OCI-LY7 (cell line): ENCODE data around the gene ZNF574. TPM values are rescaled to one million over a fixed set of nuclear protein-coding genes. Genes with fewer than 3 reads are reported as not detected.
A peak's percentile ranks its signal among the peaks of the same experiment; 100 is the strongest.

Experiments used
- BruUV-seq: library from RNA; stranded (reverse); fragments of 400-500 nt; replicated peaks from 2 replicates; lab custom pipeline; 2021; lab: Mats Ljungman, UMichigan
- CTCF ChIA-PET: fragments of 300-600 bp; sonication (Branson Sonifier 250); formaldehyde crosslinking; loops from one replicate; lab custom pipeline; 2022; ENCODE audit warnings: antibody characterized with exemption; ENCODE audit not compliant: unreplicated experiment; lab: Charles Lee
- POLR2A ChIA-PET: fragments of 300-600 bp; sonication (Branson Sonifier 250); formaldehyde crosslinking; loops from one replicate; lab custom pipeline; 2022; ENCODE audit warnings: antibody characterized with exemption; lab: Charles Lee
- DNase-seq: peaks from one replicate; pipeline ENCODE4 v3.0.0-alpha.2; 2015; ENCODE audit warnings: low spot score
- H2AFZ ChIP-seq: fragments of 200-600 bp; sonication (generic), shearing (Covaris generic); 2 replicates; pipeline ENCODE4 v1.6.1; 2014; ENCODE audit warnings: mild to moderate bottlenecking, antibody characterized with exemption, low read length, moderate library complexity
- H3K27ac ChIP-seq: fragments of 200-600 bp; sonication (generic); 2 replicates; pipeline ENCODE4 v1.5.1; 2014; ENCODE audit warnings: mixed run types, low read depth, mild to moderate bottlenecking, moderate library complexity, low read length, inconsistent platforms; ENCODE audit not compliant: poor library complexity, severe bottlenecking
- H3K36me3 ChIP-seq: fragments of 200-600 bp; sonication (generic); 2 replicates; pipeline ENCODE4 v1.6.1; 2014; ENCODE audit warnings: mild to moderate bottlenecking, antibody characterized with exemption, low read length, moderate library complexity, mixed read lengths; ENCODE audit not compliant: insufficient read depth
- H3K4me1 ChIP-seq: fragments of 200-600 bp; sonication (generic); 2 replicates; pipeline ENCODE4 v1.5.1; 2014; ENCODE audit warnings: mild to moderate bottlenecking, low read length; ENCODE audit not compliant: insufficient read depth, poor library complexity, severe bottlenecking
- H3K4me2 ChIP-seq: fragments of 200-600 bp; sonication (generic); 2 replicates; pipeline ENCODE4 v1.6.1; 2014; ENCODE audit warnings: mild to moderate bottlenecking, low read length
- H3K4me3 ChIP-seq: fragments of 200-600 bp; sonication (generic); 2 replicates; pipeline ENCODE4 v1.5.1; 2014; ENCODE audit warnings: mild to moderate bottlenecking, low read depth, low read length; ENCODE audit not compliant: poor library complexity, severe bottlenecking
- H3K79me2 ChIP-seq: fragments of 200-600 bp; sonication (generic); 2 replicates; pipeline ENCODE4 v1.6.1; 2016; ENCODE audit warnings: low read depth, mild to moderate bottlenecking, low read length, moderate library complexity, mixed read lengths; ENCODE audit not compliant: insufficient read depth
- H3K9me2 ChIP-seq: fragments of 200-600 bp; sonication (generic); 2 replicates; pipeline ENCODE4 v1.6.1; 2016; ENCODE audit warnings: mild to moderate bottlenecking, low read length, mixed read lengths; ENCODE audit not compliant: insufficient read depth
- H3K9me3 ChIP-seq: fragments of 200-600 bp; sonication (generic); 2 replicates; pipeline ENCODE4 v1.6.1; 2014; ENCODE audit warnings: mild to moderate bottlenecking, mixed run types, low read length, mixed read lengths
- H4K20me1 ChIP-seq: fragments of 200-600 bp; sonication (generic); 2 replicates; pipeline ENCODE4 v1.6.1; 2014; ENCODE audit warnings: mild to moderate bottlenecking, antibody characterized with exemption, low read length, moderate library complexity, mixed read lengths; ENCODE audit not compliant: insufficient read depth
- CTCF ChIP-seq: fragments of 200-600 bp; sonication (generic); conservative IDR thresholded peaks from 2 replicates; pipeline ENCODE4 v1.5.1; 2014; ENCODE audit warnings: mild to moderate bottlenecking, antibody characterized with exemption, low read length, moderate library complexity, mixed read lengths
- EZH2phosphoT487 ChIP-seq: fragments of 200-600 bp; sonication (generic); IDR thresholded peaks from 2 replicates; pipeline ENCODE4 v1.6.1; 2018; ENCODE audit warnings: low read depth, borderline replicate concordance, mild to moderate bottlenecking, mixed run types, antibody characterized with exemption, low read length, moderate library complexity, mixed read lengths
- intact Hi-C: fragments of 100-400 bp; cut with micrococcal nuclease; formaldehyde crosslinking; loops from one replicate; pipeline ENCODE4 v1.10.0; 2022; ENCODE audit not compliant: unreplicated experiment
- total RNA-seq, 2 experiments: library from RNA; depleted of rRNA in 1 of 2; stranded (reverse); fragments of >200 nt in 1 of 2; shearing (Covaris generic) in 1 of 2; gene quantifications; 2 replicates each; pipeline ENCODE4 v1.2.3, GENCODE V29; 2014 to 2022

ZNF574 gene
- total RNA-seq, 2 experiments from 2014 or later = 14.5 to 29.3 TPM

- Histone ChIP-seq H3K4me1 (peaks cover 35% of the 10 kb centered on the region), H3K36me3 (peaks cover 37% of the 10 kb centered on the region), H3K27ac (no peak overlapping the region), H3K4me3 (no peak overlapping the region), H4K20me1 (no peaks in the 10 kb centered on the region), H3K9me3 (no peaks in the 10 kb centered on the region), H3K9me2 (no peaks in the 10 kb centered on the region), H2AFZ (no peak overlapping the region), H3K4me2 (no peak overlapping the region), H3K79me2 (peaks cover 3% of the 10 kb centered on the region; the same call in 1 of the 2 replicates)
- ChIA-PET CTCF (no interaction called here), POLR2A (no interaction called here)
- DNase-seq = no peak
- BruUV-seq = no TSS peak
- TF ChIP-seq CTCF = no peak
- no peak for TF ChIP-seq EZH2phosphoT487
- intact Hi-C loops = no loop called here
Measured at GRCh38 chr19:42086770-42087550, 11.0 kb downstream of the ZNF574 start.

- H4K20me1 ChIP-seq = no peaks in the 10 kb centered on the region
- intact Hi-C loops = no loop called here
Measured at GRCh38 chr19:42088471-42089190, 12.7 kb downstream of the ZNF574 start.

More at GRCh38 chr19:42088471-42089190, 12.7 kb downstream of the ZNF574 start:
- TF ChIP-seq EZH2phosphoT487 (no peak), CTCF (no peak)
- H3K9me3 ChIP-seq = no peaks in the 10 kb centered on the region
- peaks cover 43% of the 10 kb centered on the region for H3K36me3 ChIP-seq
- BruUV-seq = no TSS peak
- POLR2A ChIA-PET = interaction anchor here (0.5 kb wide), 1 partner anchor 427 kb away, joined by 3 read pairs; no protein-coding TSS in a partner anchor
- 0 out of 2 replicates have a peak overlapping the region, but pooled peaks have one; percentile 2 for H3K4me2 ChIP-seq
- H3K27ac ChIP-seq = no peak overlapping the region
- no peak overlapping the region for H2AFZ ChIP-seq
- H3K9me2 ChIP-seq = no peaks in the 10 kb centered on the region
- peaks cover 35% of the 10 kb centered on the region for H3K4me1 ChIP-seq
- no peak overlapping the region for H3K4me3 ChIP-seq
- DNase-seq = no peak
- CTCF ChIA-PET = no interaction called here
- no peaks in the 10 kb centered on the region for H3K79me2 ChIP-seq
